ENCODE results near the gene IL2RA.

GRCh38 chr10:6005856-6006395 lies 56.2 kb downstream of the IL2RA start:
- TF ChIP-seq CTCF (IDR thresholded peaks at IDR 0.05 in 8 of 11, conservative IDR thresholded peaks at IDR 0.05 in 3 of 11) (no peak), POLR2A (IDR thresholded peaks at IDR 0.05) (no peak)

Data from spleen (tissue), 7 donors.